ENCODE measurements around the gene ZNF106.

The ZNF106 gene

GRCh38 chr15:42373274-42373673 lies 117.7 kb downstream of the ZNF106 start:
- Histone ChIP-seq H3K27me3 (ENCODE audit: control insufficient read depth, insufficient read depth, low read length, poor library complexity, severe bottlenecking) (no peaks in the 10 kb centered on the region), H3K4me1 (ENCODE audit: control insufficient read depth, insufficient read depth, low read length) (no peaks in the 10 kb centered on the region), H3K9me3 (ENCODE audit: control insufficient read depth, low read length) (no peaks in the 10 kb centered on the region), H3K4me3 (ENCODE audit: insufficient read depth, low read depth, low read length) (no peak overlapping the region), H3K27ac (ENCODE audit: insufficient read depth, low read depth, low read length, poor library complexity, severe bottlenecking) (no peak overlapping the region), H3K36me3 (ENCODE audit: control insufficient read depth, insufficient read depth, low read length) (no peaks in the 10 kb centered on the region)
- WGBS, 2 experiments, result 100% methylated on average over 1 of the region's 1 CpG

- Histone ChIP-seq H3K4me1 (ENCODE audit: control insufficient read depth, insufficient read depth, low read length) (no peaks in the 10 kb centered on the region), H3K4me3 (ENCODE audit: insufficient read depth, low read depth, low read length) (no peak overlapping the region), H3K9me3 (ENCODE audit: control insufficient read depth, low read length) (no peaks in the 10 kb centered on the region), H3K27ac (ENCODE audit: insufficient read depth, low read depth, low read length, poor library complexity, severe bottlenecking) (no peak overlapping the region), H3K27me3 (ENCODE audit: control insufficient read depth, insufficient read depth, low read length, poor library complexity, severe bottlenecking) (no peaks in the 10 kb centered on the region), H3K36me3 (ENCODE audit: control insufficient read depth, insufficient read depth, low read length) (no peaks in the 10 kb centered on the region)
- WGBS, 2 experiments, result 67 to 88% methylated on average over 2 of the region's 2 CpGs
Observed at GRCh38 chr15:42371096-42371495, 119.8 kb downstream of the ZNF106 start.

- Histone ChIP-seq H3K9me3 (ENCODE audit: control insufficient read depth, low read length) (no peaks in the 10 kb centered on the region), H3K36me3 (ENCODE audit: control insufficient read depth, insufficient read depth, low read length) (no peaks in the 10 kb centered on the region), H3K27me3 (ENCODE audit: control insufficient read depth, insufficient read depth, low read length, poor library complexity, severe bottlenecking) (no peaks in the 10 kb centered on the region), H3K4me3 (ENCODE audit: insufficient read depth, low read depth, low read length) (no peak overlapping the region), H3K4me1 (ENCODE audit: control insufficient read depth, insufficient read depth, low read length) (no peaks in the 10 kb centered on the region), H3K27ac (ENCODE audit: insufficient read depth, low read depth, low read length, poor library complexity, severe bottlenecking) (no peak overlapping the region)
- WGBS, 2 experiments, result 96% methylated on average over 2 to 3 of the region's 3 CpGs
Observed at GRCh38 chr15:42368096-42368495, 122.8 kb downstream of the ZNF106 start.

GRCh38 chr15:42367041-42367440 lies 123.9 kb downstream of the ZNF106 start:
- H3K4me3 ChIP-seq (ENCODE audit: insufficient read depth, low read depth, low read length), result no peak overlapping the region
- WGBS, 2 experiments, result 82 to 84% methylated on average over 5 of the region's 5 CpGs
- no peak overlapping the region for H3K27ac ChIP-seq (ENCODE audit: insufficient read depth, low read depth, low read length, poor library complexity, severe bottlenecking)
- H3K4me1 ChIP-seq (ENCODE audit: control insufficient read depth, insufficient read depth, low read length), result no peaks in the 10 kb centered on the region
- no peaks in the 10 kb centered on the region for H3K36me3 ChIP-seq (ENCODE audit: control insufficient read depth, insufficient read depth, low read length)
- no peaks in the 10 kb centered on the region for H3K27me3 ChIP-seq (ENCODE audit: control insufficient read depth, insufficient read depth, low read length, poor library complexity, severe bottlenecking)
- no peaks in the 10 kb centered on the region for H3K9me3 ChIP-seq (ENCODE audit: control insufficient read depth, low read length)

- Histone ChIP-seq H3K4me1 (ENCODE audit: control insufficient read depth, insufficient read depth, low read length) (no peaks in the 10 kb centered on the region), H3K36me3 (ENCODE audit: control insufficient read depth, insufficient read depth, low read length) (no peaks in the 10 kb centered on the region), H3K27me3 (ENCODE audit: control insufficient read depth, insufficient read depth, low read length, poor library complexity, severe bottlenecking) (no peaks in the 10 kb centered on the region), H3K4me3 (ENCODE audit: insufficient read depth, low read depth, low read length) (no peak overlapping the region), H3K27ac (ENCODE audit: insufficient read depth, low read depth, low read length, poor library complexity, severe bottlenecking) (no peak overlapping the region), H3K9me3 (ENCODE audit: control insufficient read depth, low read length) (no peaks in the 10 kb centered on the region)
- WGBS, 2 experiments, result 89 to 95% methylated on average over 4 to 5 of the region's 5 CpGs
Observed at GRCh38 chr15:42365921-42366550, 124.9 kb downstream of the ZNF106 start.

GRCh38 chr15:42364529-42364928 lies 126.4 kb downstream of the ZNF106 start:
- no peaks in the 10 kb centered on the region for H3K27me3 ChIP-seq (ENCODE audit: control insufficient read depth, insufficient read depth, low read length, poor library complexity, severe bottlenecking)
- 86 to 92% methylated on average over 1 of the region's 1 CpG for WGBS, 2 experiments

GRCh38 chr15:42363942-42364341 lies 127.0 kb downstream of the ZNF106 start:
- no peaks in the 10 kb centered on the region for H3K4me1 ChIP-seq (ENCODE audit: control insufficient read depth, insufficient read depth, low read length)
- no peaks in the 10 kb centered on the region for H3K9me3 ChIP-seq (ENCODE audit: control insufficient read depth, low read length)
- no peaks in the 10 kb centered on the region for H3K36me3 ChIP-seq (ENCODE audit: control insufficient read depth, insufficient read depth, low read length)

More at GRCh38 chr15:42364529-42364928, 126.4 kb downstream of the ZNF106 start:
- Histone ChIP-seq H3K27ac (ENCODE audit: insufficient read depth, low read depth, low read length, poor library complexity, severe bottlenecking) (no peak overlapping the region), H3K9me3 (ENCODE audit: control insufficient read depth, low read length) (no peaks in the 10 kb centered on the region), H3K4me1 (ENCODE audit: control insufficient read depth, insufficient read depth, low read length) (no peaks in the 10 kb centered on the region), H3K4me3 (ENCODE audit: insufficient read depth, low read depth, low read length) (no peak overlapping the region), H3K36me3 (ENCODE audit: control insufficient read depth, insufficient read depth, low read length) (no peaks in the 10 kb centered on the region)

GRCh38 chr15:42363487-42363886 lies 127.5 kb downstream of the ZNF106 start:
- Histone ChIP-seq H3K27me3 (ENCODE audit: control insufficient read depth, insufficient read depth, low read length, poor library complexity, severe bottlenecking) (no peaks in the 10 kb centered on the region), H3K4me3 (ENCODE audit: insufficient read depth, low read depth, low read length) (no peak overlapping the region), H3K9me3 (ENCODE audit: control insufficient read depth, low read length) (no peaks in the 10 kb centered on the region), H3K4me1 (ENCODE audit: control insufficient read depth, insufficient read depth, low read length) (no peaks in the 10 kb centered on the region), H3K27ac (ENCODE audit: insufficient read depth, low read depth, low read length, poor library complexity, severe bottlenecking) (no peak overlapping the region), H3K36me3 (ENCODE audit: control insufficient read depth, insufficient read depth, low read length) (no peaks in the 10 kb centered on the region)
- 41 to 50% methylated on average over 2 to 3 of the region's 3 CpGs for WGBS, 2 experiments

More at GRCh38 chr15:42363942-42364341, 127.0 kb downstream of the ZNF106 start:
- no peak overlapping the region for H3K4me3 ChIP-seq (ENCODE audit: insufficient read depth, low read depth, low read length)
- H3K27ac ChIP-seq (ENCODE audit: insufficient read depth, low read depth, low read length, poor library complexity, severe bottlenecking), result no peak overlapping the region
- no peaks in the 10 kb centered on the region for H3K27me3 ChIP-seq (ENCODE audit: control insufficient read depth, insufficient read depth, low read length, poor library complexity, severe bottlenecking)
